Activated CD8-positive, alpha-beta memory T cell treated with anti-CD3 and anti-CD28 coated beads, Interleukin-2, amount 10 ng/mL, durations not matched to agents 7 days and 5 days (primary cell): ENCODE data around the gene HSD11B1. TPM values are rescaled to one million over a fixed set of nuclear protein-coding genes. Genes with fewer than 3 reads are reported as not detected.
A peak's percentile ranks its signal among the peaks of the same experiment; 100 is the strongest.

Experiments used
- ATAC-seq: fragments of 150-1000 bp; cut with Tn5 transposase; one replicate; pipeline ENCODE4 v1.10.0; 2021; ENCODE audit warnings: moderate library complexity
- CTCF ChIA-PET: fragments of 350-600 bp; sonication (Branson Sonifier 250); formaldehyde crosslinking; loops from one replicate; lab custom pipeline; 2021; ENCODE audit warnings: antibody characterized with exemption; lab: Charles Lee
- DNase-seq: peaks from one replicate; pipeline ENCODE4 v3.0.0-alpha.2; 2020
- H3K27ac Mint-ChIP-seq: one replicate; pipeline ENCODE4 v1.8.0; 2021; ENCODE audit warnings: mild to moderate bottlenecking, mixed read lengths
- H3K27me3 Mint-ChIP-seq: one replicate; pipeline ENCODE4 v1.8.0; 2021; ENCODE audit warnings: mixed read lengths
- H3K36me3 Mint-ChIP-seq: one replicate; pipeline ENCODE4 v1.8.0; 2021; ENCODE audit warnings: mild to moderate bottlenecking, mixed read lengths
- H3K4me1 Mint-ChIP-seq: one replicate; pipeline ENCODE4 v1.8.0; 2021; ENCODE audit warnings: mixed read lengths
- H3K4me3 Mint-ChIP-seq: one replicate; pipeline ENCODE4 v1.8.0; 2021; ENCODE audit warnings: mild to moderate bottlenecking, moderate library complexity, mixed read lengths
- H3K9me3 Mint-ChIP-seq: one replicate; pipeline ENCODE4 v1.8.0; 2022; ENCODE audit warnings: low read depth, mixed read lengths
- total RNA-seq, 2 experiments: library from RNA; stranded (reverse); gene quantifications; one replicate each; pipeline ENCODE4 v1.2.3, GENCODE V29; 2021

HSD11B1 gene
- total RNA-seq, 2 experiments from 2014 or later, result 0.91 TPM; not detected in 1

- DNase-seq, result no peak
- no peak for ATAC-seq
- H3K4me3 Mint-ChIP-seq, result peak overlapping the region; percentile 74
- CTCF ChIA-PET, result interaction anchor here (1.4 to 7.4 kb wide), 3 partner anchors 15 to 125 kb away, joined by 5 to 105 read pairs (median 9); no protein-coding TSS in a partner anchor
- peak overlapping the region; percentile 97 for H3K27ac Mint-ChIP-seq
- no peaks in the 10 kb centered on the region for H3K27me3 Mint-ChIP-seq
- H3K4me1 Mint-ChIP-seq, result peaks cover 70% of the 10 kb centered on the region
- H3K36me3 Mint-ChIP-seq, result peaks cover 25% of the 10 kb centered on the region
- H3K9me3 Mint-ChIP-seq, result no peaks in the 10 kb centered on the region
Measured at GRCh38 chr1:209752890-209753289, 48.2 kb downstream of the HSD11B1 start.

DNA sequence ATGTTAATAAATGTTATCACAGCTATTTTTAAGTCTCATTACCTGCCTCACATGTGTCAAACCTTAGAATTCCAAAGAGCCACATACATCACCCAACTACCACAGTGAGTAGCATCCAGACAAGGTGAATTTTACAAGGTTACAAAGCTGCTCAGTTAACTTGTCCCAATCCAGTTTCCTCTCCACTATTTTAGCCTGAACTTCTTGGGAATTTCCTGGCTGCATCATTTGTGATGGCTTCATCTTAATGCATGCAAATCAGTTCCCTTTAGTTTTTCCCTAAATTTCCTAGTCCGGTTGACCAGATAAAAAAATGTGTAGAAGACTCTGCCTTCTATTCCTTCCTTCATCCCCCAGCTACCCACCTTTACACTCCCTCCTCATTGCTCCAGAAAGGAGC, 50.6 kb downstream of the HSD11B1 start:
- CTCF ChIA-PET, result interaction anchor here (1.0 to 3.7 kb wide), 9 partner anchors 7 to 88 kb away, joined by 3 to 47 read pairs (median 5); partner anchors contain the start of gene C1orf74
- DNase-seq (no peak), ATAC-seq (no peak)
- Mint-ChIP-seq H3K9me3 (no peaks in the 10 kb centered on the region), H3K4me3 (peak overlapping the region; percentile 95), H3K27ac (peak overlapping the region; percentile 93), H3K27me3 (no peaks in the 10 kb centered on the region), H3K36me3 (peaks cover 49% of the 10 kb centered on the region), H3K4me1 (peaks cover 76% of the 10 kb centered on the region)

DNA sequence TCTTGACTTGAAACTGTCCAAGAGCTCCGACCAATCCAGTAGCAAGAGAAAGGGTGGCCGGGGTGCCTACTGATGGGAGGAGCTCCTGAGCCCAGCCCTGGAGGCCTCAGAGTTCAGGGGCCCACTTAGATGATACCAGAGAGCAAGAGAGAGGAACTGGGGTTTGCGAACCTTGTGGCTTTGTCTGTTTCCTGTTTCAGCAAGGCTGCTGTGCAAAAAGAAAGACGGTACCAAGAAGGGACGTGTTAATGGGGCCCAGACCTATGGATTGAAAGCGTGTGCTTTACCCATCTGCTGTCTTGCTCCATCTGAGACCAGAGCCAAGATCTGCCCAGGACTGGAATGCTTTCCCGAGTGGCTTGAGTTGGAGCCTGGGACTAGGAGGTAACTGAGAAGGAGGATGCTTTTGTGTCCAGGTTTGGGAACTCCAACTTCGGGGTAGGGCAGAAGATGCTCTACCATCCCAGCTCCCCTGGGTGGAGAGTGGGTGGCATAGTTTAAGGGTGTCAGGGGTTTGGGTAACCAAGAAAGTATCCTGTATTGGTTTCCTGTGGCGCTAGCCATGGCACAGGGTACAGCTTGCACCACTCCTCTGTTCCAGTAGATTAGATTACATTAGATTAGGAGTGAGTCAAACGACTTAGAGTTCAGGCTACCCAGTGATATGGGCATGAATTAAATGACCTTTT, 51.4 kb downstream of the HSD11B1 start, which contains the start of gene TRAF3IP3:
TRAF3IP3 (plus strand) TSS at position 128 of the 689 bp plus-strand sequence. CDS start 3,987 bp downstream, outside the sequence.
- peak; percentile 95 for DNase-seq
- Mint-ChIP-seq H3K36me3 (peaks cover 57% of the 10 kb centered on the region), H3K4me3 (peak within 1 kb of the TSS; percentile 95), H3K9me3 (no peaks in the 10 kb centered on the region), H3K27ac (peak within 1 kb of the TSS; percentile 93), H3K27me3 (no peaks in the 10 kb centered on the region), H3K4me1 (peaks cover 75% of the 10 kb centered on the region)
- CTCF ChIA-PET, result interaction anchor here (0.8 to 3.7 kb wide), 11 partner anchors 8 to 179 kb away, joined by 3 to 47 read pairs (median 4); partner anchors contain the start of genes C1orf74 and UTP25
- peak; percentile 76 for ATAC-seq

DNA sequence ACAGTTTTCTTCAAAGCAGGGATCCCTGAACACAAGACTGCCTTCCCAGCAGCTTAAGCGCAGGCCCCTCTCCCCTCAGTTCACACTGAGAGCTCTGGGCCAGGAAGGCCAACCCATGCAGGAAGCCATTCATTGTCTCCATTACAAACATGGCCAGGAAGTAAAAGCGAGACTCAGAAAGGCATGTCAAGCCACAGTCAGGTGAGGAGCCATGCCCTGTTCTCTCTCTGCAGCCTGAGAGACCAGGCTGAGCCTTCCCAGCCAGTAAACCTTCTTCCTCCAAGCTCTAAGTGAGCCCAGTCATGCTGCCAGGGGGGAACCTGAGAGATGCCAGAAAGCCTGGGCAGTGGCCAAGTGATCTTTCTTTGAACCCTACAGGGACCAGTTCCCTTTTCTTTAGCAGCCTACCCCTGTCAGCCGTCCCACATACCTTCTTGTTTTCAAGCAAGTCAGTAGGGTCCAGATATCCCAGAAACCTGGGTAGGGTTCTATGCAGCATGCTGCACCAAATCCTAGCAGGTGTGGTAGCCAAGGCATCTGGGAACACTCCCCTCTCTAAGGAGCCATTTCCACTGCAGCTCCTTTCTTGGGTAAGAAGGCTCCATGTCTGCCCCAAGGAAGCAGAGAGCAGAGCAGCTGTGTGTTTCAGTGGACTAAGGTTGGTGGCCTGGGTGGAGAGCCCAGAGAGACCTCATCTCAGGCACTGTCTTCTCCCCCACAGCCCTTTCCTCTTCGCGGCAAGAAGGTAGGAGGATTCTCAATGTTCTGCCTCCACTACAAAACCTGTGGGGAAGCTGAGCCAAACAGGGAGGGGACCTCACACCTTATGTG, 52.2 kb downstream of the HSD11B1 start:
- CTCF ChIA-PET, result interaction anchor here (0.8 to 3.8 kb wide), 11 partner anchors 9 to 180 kb away, joined by 3 to 47 read pairs (median 4); partner anchors contain the start of genes C1orf74 and UTP25
- peaks cover 74% of the 10 kb centered on the region for H3K4me1 Mint-ChIP-seq
- DNase-seq, result peak; percentile 65
- peak overlapping the region; percentile 95 for H3K4me3 Mint-ChIP-seq
- peaks cover 64% of the 10 kb centered on the region for H3K36me3 Mint-ChIP-seq
- peak; percentile 42 for ATAC-seq
- no peaks in the 10 kb centered on the region for H3K9me3 Mint-ChIP-seq
- no peaks in the 10 kb centered on the region for H3K27me3 Mint-ChIP-seq
- H3K27ac Mint-ChIP-seq, result peak overlapping the region; percentile 93

DNA sequence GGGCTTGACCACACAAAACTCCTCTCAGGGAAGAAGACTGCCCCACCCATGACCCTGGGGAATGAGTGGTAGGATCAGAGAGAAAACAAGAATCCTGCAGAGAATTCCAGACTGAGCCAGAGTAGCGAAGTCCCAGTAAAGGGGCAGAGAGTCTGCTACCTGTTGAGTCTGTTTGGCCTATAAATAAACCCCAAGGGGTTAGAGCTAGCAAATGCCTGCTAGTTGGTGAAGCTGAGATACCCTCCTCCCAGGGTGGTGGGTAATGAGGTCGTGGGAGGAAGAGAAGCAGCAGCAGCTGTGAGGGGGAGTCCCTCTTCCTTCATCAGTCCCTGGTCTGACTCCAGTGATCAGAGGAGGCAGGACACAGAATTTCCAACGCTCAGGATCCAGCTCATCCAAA, 53.8 kb downstream of the HSD11B1 start:
- H3K36me3 Mint-ChIP-seq, result peaks cover 77% of the 10 kb centered on the region
- H3K27ac Mint-ChIP-seq, result peak overlapping the region; percentile 93
- H3K4me3 Mint-ChIP-seq, result peak overlapping the region; percentile 95
- CTCF ChIA-PET, result interaction anchor here (1.2 to 3.8 kb wide), 4 partner anchors 9 to 26 kb away, joined by 3 to 47 read pairs (median 10); partner anchors contain the start of gene C1orf74
- H3K4me1 Mint-ChIP-seq, result peaks cover 75% of the 10 kb centered on the region
- no peaks in the 10 kb centered on the region for H3K9me3 Mint-ChIP-seq
- no peaks in the 10 kb centered on the region for H3K27me3 Mint-ChIP-seq
- ATAC-seq, result no peak
- no peak for DNase-seq

GRCh38 chr1:209759829-209760359, 55.2 kb downstream of the HSD11B1 start:
- CTCF ChIA-PET, result interaction anchor here (1.1 to 3.8 kb wide), 4 partner anchors 8 to 24 kb away, joined by 4 to 17 read pairs (median 4); partner anchors contain the start of gene C1orf74
- H3K4me1 Mint-ChIP-seq, result peaks cover 75% of the 10 kb centered on the region
- no peak for DNase-seq
- no peak for ATAC-seq
- peak overlapping the region; percentile 44 for H3K27ac Mint-ChIP-seq
- H3K36me3 Mint-ChIP-seq, result peaks cover 85% of the 10 kb centered on the region
- H3K27me3 Mint-ChIP-seq, result no peaks in the 10 kb centered on the region
- no peaks in the 10 kb centered on the region for H3K9me3 Mint-ChIP-seq
- H3K4me3 Mint-ChIP-seq, result peak overlapping the region; percentile 23

DNA sequence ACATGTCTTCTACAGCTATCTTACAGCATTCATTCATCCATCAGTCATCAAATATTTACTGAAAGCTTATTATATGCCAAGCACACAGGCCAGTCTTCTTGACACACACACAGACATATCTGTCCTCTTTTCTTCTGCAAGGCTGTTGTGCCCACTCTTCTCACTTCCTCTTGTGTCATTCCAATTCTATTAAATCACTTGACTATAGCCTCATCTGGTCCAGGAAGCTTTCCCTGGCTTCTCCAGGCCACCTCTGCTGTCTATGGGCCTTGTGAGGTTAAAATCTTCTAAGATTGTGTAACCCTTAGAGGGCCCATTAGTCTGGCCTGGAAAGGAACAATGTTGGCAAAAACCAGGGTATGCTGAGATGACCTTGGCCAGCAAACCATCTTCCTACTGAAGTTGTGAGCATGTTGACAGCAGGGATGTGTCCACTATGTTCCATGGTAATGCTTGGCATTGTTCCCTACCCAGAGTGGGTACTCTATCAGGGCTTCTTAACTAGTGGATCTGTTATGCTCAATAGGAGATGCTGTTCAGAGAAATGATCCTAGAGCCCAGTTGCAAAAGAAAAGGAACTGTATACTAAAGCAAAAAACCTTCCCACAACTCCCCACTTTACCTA, 56.5 kb downstream of the HSD11B1 start:
- CTCF ChIA-PET, result interaction anchor here (1.0 to 3.8 kb wide), 4 partner anchors 10 to 32 kb away, joined by 3 to 17 read pairs (median 5); no protein-coding TSS in a partner anchor
- Mint-ChIP-seq H3K27me3 (no peaks in the 10 kb centered on the region), H3K4me3 (peak overlapping the region; percentile 34), H3K9me3 (no peaks in the 10 kb centered on the region), H3K27ac (peak overlapping the region; percentile 76), H3K36me3 (peaks cover 87% of the 10 kb centered on the region), H3K4me1 (peaks cover 75% of the 10 kb centered on the region)
- ATAC-seq (no peak), DNase-seq (no peak)

DNA sequence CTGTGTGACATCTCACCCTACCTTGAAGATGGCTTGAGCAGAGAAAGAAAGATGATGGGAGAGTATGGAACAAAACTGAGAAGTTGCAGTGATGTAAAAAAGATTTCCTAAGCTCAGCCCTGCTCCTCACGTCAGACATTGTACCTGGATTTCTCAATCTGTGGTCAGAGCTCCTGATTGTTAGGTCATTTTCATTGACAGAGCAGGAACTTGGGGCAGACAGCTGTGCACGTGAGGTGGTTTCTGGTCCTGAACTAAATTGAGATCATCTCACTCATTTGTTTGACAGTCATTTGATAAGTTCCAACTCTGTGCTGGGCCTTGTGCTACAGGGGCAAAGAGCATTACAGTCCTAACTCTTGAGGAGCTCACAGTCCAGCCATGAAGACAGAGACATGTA, 61.4 kb downstream of the HSD11B1 start:
- H3K4me1 Mint-ChIP-seq, result peaks cover 70% of the 10 kb centered on the region
- H3K9me3 Mint-ChIP-seq, result no peaks in the 10 kb centered on the region
- peaks cover 51% of the 10 kb centered on the region for H3K36me3 Mint-ChIP-seq
- ATAC-seq (no peak), DNase-seq (peak; percentile 59)
- CTCF ChIA-PET, result interaction anchor here (1.1 to 5.4 kb wide), 4 partner anchors 9 to 73 kb away, joined by 3 to 105 read pairs (median 10); partner anchors contain the start of gene TRAF3IP3
- H3K27me3 Mint-ChIP-seq, result no peaks in the 10 kb centered on the region
- peak overlapping the region; percentile 79 for H3K27ac Mint-ChIP-seq
- H3K4me3 Mint-ChIP-seq, result peak overlapping the region; percentile 56

GRCh38 chr1:209767096-209767495, 62.5 kb downstream of the HSD11B1 start:
- CTCF ChIA-PET, result interaction anchor here (1.1 to 5.4 kb wide), 6 partner anchors 8 to 74 kb away, joined by 3 to 105 read pairs (median 8); partner anchors contain the start of gene TRAF3IP3
- peak overlapping the region; percentile 79 for H3K27ac Mint-ChIP-seq
- H3K9me3 Mint-ChIP-seq, result no peaks in the 10 kb centered on the region
- peaks cover 60% of the 10 kb centered on the region for H3K4me1 Mint-ChIP-seq
- no peak for DNase-seq
- peaks cover 42% of the 10 kb centered on the region for H3K36me3 Mint-ChIP-seq
- no peak for ATAC-seq
- H3K27me3 Mint-ChIP-seq, result no peaks in the 10 kb centered on the region
- peak overlapping the region; percentile 56 for H3K4me3 Mint-ChIP-seq

DNA sequence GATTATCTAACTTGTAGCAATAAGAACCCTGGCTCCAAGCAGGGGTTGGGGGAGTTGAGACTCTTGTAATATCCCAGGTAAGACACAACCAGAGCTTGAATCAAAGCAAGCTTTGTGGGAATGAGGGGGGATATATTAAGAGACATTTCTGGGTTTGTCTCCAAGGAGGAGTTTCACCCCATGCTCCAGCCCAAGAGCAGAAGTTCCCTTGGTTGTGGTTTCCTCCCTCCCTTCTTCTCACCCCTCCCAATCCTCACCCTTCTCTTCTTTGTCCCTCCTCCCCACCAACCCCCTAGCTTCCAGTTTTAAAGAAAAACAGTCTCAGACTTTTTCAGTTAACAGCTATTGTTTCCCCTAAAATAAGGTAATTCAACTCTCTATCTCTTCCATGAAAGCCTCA, 63.1 kb downstream of the HSD11B1 start:
- CTCF ChIA-PET, result interaction anchor here (1.1 to 5.4 kb wide), 8 partner anchors 9 to 60 kb away, joined by 3 to 105 read pairs (median 8); partner anchors contain the start of genes C1orf74, TRAF3IP3 and UTP25
- H3K9me3 Mint-ChIP-seq, result no peaks in the 10 kb centered on the region
- peaks cover 54% of the 10 kb centered on the region for H3K4me1 Mint-ChIP-seq
- DNase-seq, result no peak
- H3K27ac Mint-ChIP-seq, result no peak overlapping the region
- no peak for ATAC-seq
- peaks cover 36% of the 10 kb centered on the region for H3K36me3 Mint-ChIP-seq
- H3K4me3 Mint-ChIP-seq, result no peak overlapping the region
- H3K27me3 Mint-ChIP-seq, result no peaks in the 10 kb centered on the region

DNA sequence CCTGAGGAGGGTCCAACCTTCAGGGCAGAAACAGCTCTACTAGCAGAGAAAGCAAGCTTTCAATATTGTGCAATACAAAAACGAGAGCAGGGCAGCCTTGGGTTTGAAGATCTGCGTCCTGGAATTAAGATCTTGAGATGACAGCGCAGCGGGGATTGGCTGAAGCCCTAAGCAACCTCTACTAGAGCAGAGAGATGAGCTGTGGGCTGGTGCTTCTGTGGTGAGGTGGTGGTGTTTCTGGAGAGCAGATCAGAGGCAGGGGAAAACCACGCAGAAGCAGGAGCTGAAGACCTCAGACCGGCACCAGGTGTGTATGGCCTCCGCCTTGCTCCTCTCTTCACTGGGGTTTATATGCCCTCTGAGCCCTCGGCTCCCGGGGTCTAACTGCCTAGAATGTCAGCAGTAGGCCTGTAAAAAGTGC, 63.7 kb downstream of the HSD11B1 start:
- H3K4me1 Mint-ChIP-seq, result peaks cover 47% of the 10 kb centered on the region
- peaks cover 29% of the 10 kb centered on the region for H3K36me3 Mint-ChIP-seq
- H3K9me3 Mint-ChIP-seq, result no peaks in the 10 kb centered on the region
- H3K27me3 Mint-ChIP-seq, result no peaks in the 10 kb centered on the region
- no peak overlapping the region for H3K27ac Mint-ChIP-seq
- CTCF ChIA-PET, result interaction anchor here (0.6 to 5.4 kb wide), 10 partner anchors 9 to 166 kb away, joined by 3 to 105 read pairs (median 4); partner anchors contain the start of genes C1orf74, TRAF3IP3 and UTP25
- ATAC-seq, result peak; percentile 80
- peak; percentile 97 for DNase-seq
- no peak overlapping the region for H3K4me3 Mint-ChIP-seq
